Right lobe of liver (tissue), 6 donors: ENCODE data around the gene SSBP4. TPM values are rescaled to one million over a fixed set of nuclear protein-coding genes. Genes with fewer than 3 reads are reported as not detected.

Experiments used
- ATAC-seq, 4 donors: fragments of 200-7000 bp; cut with Tn5 transposase; one replicate each; pipeline ENCODE4 v1.9.1; 2020; ENCODE audit warnings: mild to moderate bottlenecking in 4 of 4, moderate library complexity in 4 of 4
- DNase-seq, 3 donors: peaks; one replicate each; pipeline ENCODE4 v3.0.0-alpha.2; 2020
- H3K27ac ChIP-seq, 3 donors: fragments of 200-600 bp; one replicate each; pipeline ENCODE4 v1.8.0; 2022
- H3K27me3 ChIP-seq, 2 donors: fragments of 200-600 bp; one replicate each; pipeline ENCODE4 v1.8.0; 2022
- H3K36me3 ChIP-seq, 4 donors: fragments of 200-600 bp; sonication (generic) in 1 of 4; one replicate each; pipeline versions ENCODE4 v1.5.1 to v1.8.0; 2017 to 2022; ENCODE audit warnings: control low read depth in 1 of 4
- H3K4me1 ChIP-seq, 4 donors: fragments of 200-600 bp; sonication (generic) in 1 of 4; one replicate each; pipeline versions ENCODE4 v1.5.1 to v1.8.0; 2017 to 2022; ENCODE audit warnings: control low read depth in 1 of 4
- H3K4me3 ChIP-seq, 3 donors: fragments of 200-600 bp; one replicate each; pipeline ENCODE4 v1.8.0; 2022
- H3K9me3 ChIP-seq, 4 donors: fragments of 200-600 bp; sonication (generic) in 1 of 4; one replicate each; pipeline versions ENCODE4 v1.5.1 to v1.8.0; 2017 to 2022; ENCODE audit warnings: control low read depth in 1 of 4
- POLR2A ChIP-seq: fragments of 450-650 bp; IDR thresholded peaks from one replicate; pipeline ENCODE4 v1.6.1; 2017; ENCODE audit warnings: antibody characterized with exemption, mild to moderate bottlenecking
- WGBS: methylation state at CpG from one replicate; pipeline ENCODE4 v1.1.6; 2018; ENCODE audit warnings: low coverage, low lambda C conversion rate; ENCODE audit not compliant: insufficient coverage; ENCODE audit errors: missing lambda C conversion rate; 5-methylcytosine and 5-hydroxymethylcytosine counted together
- intact Hi-C, 2 donors: fragments of 100-400 bp; cut with DNase I; formaldehyde crosslinking; loops; one replicate each; pipeline versions ENCODE4 v1.11.2 to v1.14.1; 2022
- total RNA-seq, 6 experiments: library from RNA; depleted of rRNA in 2 of 6; stranded (reverse); fragments of >200 nt in 2 of 6; fragmentation: NEBNext Ultra II Directional in 3 of 6; extraction: Animal tissue kit (Norgen Biotek cat#: 25700) in 3 of 6; gene quantifications; one replicate each; pipeline versions ENCODE4 v1.1.0 to v1.2.4, GENCODE V29; 2016 to 2023
- TF ChIP-seq, protein P1 (sequence below), 4 donors: fragments of 200-600 bp in 3 of 4; fragments of 450-650 bp in 1 of 4; IDR thresholded peaks; one replicate each; pipeline versions ENCODE4 v1.5.1 to v1.8.0; 2016 to 2022; ENCODE audit warnings: antibody characterized with exemption in 4 of 4, mild to moderate bottlenecking in 2 of 4
- donor health status: DM: no; HTN: yes; CAD: no.
- donor health status: DM: no; HTN: no; CAD: no.
- donor health status: DM: no; HTN: no; CAD: no.
- donor health status: DM: no; HTN: yes; CAD: no.
- donor health status: DM: no; HTN: yes; CAD: no.

SSBP4 gene
- total RNA-seq, 6 experiments from 2014 or later: 12.8 to 23.9 (median 15.9) TPM

- H3K9me3 ChIP-seq: no peaks in the 10 kb centered on the region
- peaks cover 0 to 30% (median 10%) of the 10 kb centered on the region in 4 donors for H3K4me1 ChIP-seq
- TF ChIP-seq, protein P1, sequence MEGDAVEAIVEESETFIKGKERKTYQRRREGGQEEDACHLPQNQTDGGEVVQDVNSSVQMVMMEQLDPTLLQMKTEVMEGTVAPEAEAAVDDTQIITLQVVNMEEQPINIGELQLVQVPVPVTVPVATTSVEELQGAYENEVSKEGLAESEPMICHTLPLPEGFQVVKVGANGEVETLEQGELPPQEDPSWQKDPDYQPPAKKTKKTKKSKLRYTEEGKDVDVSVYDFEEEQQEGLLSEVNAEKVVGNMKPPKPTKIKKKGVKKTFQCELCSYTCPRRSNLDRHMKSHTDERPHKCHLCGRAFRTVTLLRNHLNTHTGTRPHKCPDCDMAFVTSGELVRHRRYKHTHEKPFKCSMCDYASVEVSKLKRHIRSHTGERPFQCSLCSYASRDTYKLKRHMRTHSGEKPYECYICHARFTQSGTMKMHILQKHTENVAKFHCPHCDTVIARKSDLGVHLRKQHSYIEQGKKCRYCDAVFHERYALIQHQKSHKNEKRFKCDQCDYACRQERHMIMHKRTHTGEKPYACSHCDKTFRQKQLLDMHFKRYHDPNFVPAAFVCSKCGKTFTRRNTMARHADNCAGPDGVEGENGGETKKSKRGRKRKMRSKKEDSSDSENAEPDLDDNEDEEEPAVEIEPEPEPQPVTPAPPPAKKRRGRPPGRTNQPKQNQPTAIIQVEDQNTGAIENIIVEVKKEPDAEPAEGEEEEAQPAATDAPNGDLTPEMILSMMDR (IDR thresholded peaks at IDR 0.05): no peak
- no peak for TF ChIP-seq POLR2A
- ATAC-seq (no peak), DNase-seq (no peak)
- intact Hi-C loops: no loop called here
- H3K27me3 ChIP-seq: no peaks in the 10 kb centered on the region
- H3K4me3 ChIP-seq: no peak overlapping the region
- no peak overlapping the region for H3K27ac ChIP-seq
- no peaks in the 10 kb centered on the region for H3K36me3 ChIP-seq
- 81% methylated on average over 11 of the region's 13 CpGs for WGBS
These were observed 30.1 kb upstream of the SSBP4 start for GRCh38 chr19:18388960-18389725.

- TF ChIP-seq, protein P1 (IDR thresholded peaks at IDR 0.05): no peak
- TF ChIP-seq POLR2A: peak; percentile 19
- Histone ChIP-seq H3K4me3 (no peak overlapping the region), H3K27me3 (no peaks in the 10 kb centered on the region), H3K36me3 (no peaks in the 10 kb centered on the region), H3K27ac (no peak overlapping the region), H3K4me1 (peaks cover 0 to 27% (median 9%) of the 10 kb centered on the region in 4 donors), H3K9me3 (no peaks in the 10 kb centered on the region)
- intact Hi-C loops: no loop called here
- ATAC-seq (no peak), DNase-seq (no peak)
These were observed 29.5 kb upstream of the SSBP4 start for GRCh38 chr19:18389726-18390064.

GRCh38 chr19:18390065-18390907 lies 28.9 kb upstream of the SSBP4 start:
- TF ChIP-seq POLR2A: no peak
- TF ChIP-seq, protein P1 (IDR thresholded peaks at IDR 0.05): no peak
- Histone ChIP-seq H3K4me3 (no peak overlapping the region), H3K36me3 (no peaks in the 10 kb centered on the region), H3K4me1 (peaks cover 0 to 22% (median 6%) of the 10 kb centered on the region in 4 donors), H3K27me3 (no peaks in the 10 kb centered on the region), H3K9me3 (no peaks in the 10 kb centered on the region), H3K27ac (no peak overlapping the region)
- 78% methylated on average over 6 of the region's 6 CpGs for WGBS
- DNase-seq (no peak), ATAC-seq (no peak)
- intact Hi-C loops: no loop called here

- no peaks in the 10 kb centered on the region for H3K9me3 ChIP-seq
- TF ChIP-seq, protein P1 (IDR thresholded peaks at IDR 0.05): no peak
- TF ChIP-seq POLR2A: no peak
- no peak for DNase-seq
- H3K4me3 ChIP-seq: no peak overlapping the region
- no peak overlapping the region for H3K27ac ChIP-seq
- intact Hi-C loops: no loop called here
- no peaks in the 10 kb centered on the region for H3K36me3 ChIP-seq
- 100% methylated on average over 1 of the region's 9 CpGs for WGBS
- no peak for ATAC-seq
- H3K27me3 ChIP-seq: no peaks in the 10 kb centered on the region
- peaks cover 0 to 27% (median 7%) of the 10 kb centered on the region in 4 donors for H3K4me1 ChIP-seq
These were observed 27.6 kb upstream of the SSBP4 start for GRCh38 chr19:18391509-18392075.
